Superior temporal gyrus (tissue), 1 donor: ENCODE data around the gene PLCH1.

Source experiments
- DNase-seq: peaks from one replicate; pipeline ENCODE4 v3.0.0-alpha.2; 2016; ENCODE audit errors: extremely low spot score

The PLCH1 gene, protein sequence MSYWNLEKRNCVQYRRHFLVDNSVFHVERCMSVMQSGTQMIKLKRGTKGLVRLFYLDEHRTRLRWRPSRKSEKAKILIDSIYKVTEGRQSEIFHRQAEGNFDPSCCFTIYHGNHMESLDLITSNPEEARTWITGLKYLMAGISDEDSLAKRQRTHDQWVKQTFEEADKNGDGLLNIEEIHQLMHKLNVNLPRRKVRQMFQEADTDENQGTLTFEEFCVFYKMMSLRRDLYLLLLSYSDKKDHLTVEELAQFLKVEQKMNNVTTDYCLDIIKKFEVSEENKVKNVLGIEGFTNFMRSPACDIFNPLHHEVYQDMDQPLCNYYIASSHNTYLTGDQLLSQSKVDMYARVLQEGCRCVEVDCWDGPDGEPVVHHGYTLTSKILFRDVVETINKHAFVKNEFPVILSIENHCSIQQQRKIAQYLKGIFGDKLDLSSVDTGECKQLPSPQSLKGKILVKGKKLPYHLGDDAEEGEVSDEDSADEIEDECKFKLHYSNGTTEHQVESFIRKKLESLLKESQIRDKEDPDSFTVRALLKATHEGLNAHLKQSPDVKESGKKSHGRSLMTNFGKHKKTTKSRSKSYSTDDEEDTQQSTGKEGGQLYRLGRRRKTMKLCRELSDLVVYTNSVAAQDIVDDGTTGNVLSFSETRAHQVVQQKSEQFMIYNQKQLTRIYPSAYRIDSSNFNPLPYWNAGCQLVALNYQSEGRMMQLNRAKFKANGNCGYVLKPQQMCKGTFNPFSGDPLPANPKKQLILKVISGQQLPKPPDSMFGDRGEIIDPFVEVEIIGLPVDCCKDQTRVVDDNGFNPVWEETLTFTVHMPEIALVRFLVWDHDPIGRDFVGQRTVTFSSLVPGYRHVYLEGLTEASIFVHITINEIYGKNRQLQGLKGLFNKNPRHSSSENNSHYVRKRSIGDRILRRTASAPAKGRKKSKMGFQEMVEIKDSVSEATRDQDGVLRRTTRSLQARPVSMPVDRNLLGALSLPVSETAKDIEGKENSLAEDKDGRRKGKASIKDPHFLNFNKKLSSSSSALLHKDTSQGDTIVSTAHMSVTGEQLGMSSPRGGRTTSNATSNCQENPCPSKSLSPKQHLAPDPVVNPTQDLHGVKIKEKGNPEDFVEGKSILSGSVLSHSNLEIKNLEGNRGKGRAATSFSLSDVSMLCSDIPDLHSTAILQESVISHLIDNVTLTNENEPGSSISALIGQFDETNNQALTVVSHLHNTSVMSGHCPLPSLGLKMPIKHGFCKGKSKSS (N-terminal part only)

DNA sequence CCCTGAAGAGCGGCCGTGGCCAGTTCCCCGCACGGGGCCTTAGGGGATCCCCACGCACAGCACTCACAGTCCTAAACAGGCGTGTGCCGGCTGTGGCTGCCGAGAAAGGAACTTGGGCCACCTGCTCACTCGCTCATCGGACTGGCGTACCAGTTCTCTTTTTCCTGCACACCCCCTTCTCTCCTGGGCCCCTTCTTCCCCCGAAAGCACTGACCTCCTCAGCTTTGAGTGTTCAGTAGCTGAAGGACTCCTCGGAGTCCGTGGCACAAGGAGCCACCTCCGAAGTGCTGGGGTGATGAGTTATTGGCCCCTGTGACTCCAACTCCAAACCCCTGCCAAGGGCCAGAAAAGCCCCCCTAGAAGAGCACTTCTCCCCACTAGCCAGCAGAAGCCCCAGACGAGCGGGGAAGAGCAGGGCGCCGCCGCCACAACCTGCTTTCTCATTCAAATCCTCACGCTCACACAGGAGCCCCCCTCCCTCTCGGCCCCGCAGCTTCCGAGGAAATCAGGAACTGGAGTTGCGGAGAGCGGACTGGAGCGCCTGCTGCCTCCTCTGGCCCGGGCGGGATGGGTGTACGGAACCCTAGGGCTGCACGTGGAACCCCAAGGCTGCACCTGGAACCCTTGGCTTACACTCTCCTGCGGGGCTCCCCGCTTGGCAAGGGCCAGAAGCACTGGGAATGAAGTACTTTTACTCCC lies at the start of gene PLCH1:
Gene PLCH1, minus strand, starts transcription at position 446 of the 699 bp plus-strand sequence. CDS start 40,847 bp downstream, outside the sequence.
- DNase-seq, result peak; percentile 53

DNA sequence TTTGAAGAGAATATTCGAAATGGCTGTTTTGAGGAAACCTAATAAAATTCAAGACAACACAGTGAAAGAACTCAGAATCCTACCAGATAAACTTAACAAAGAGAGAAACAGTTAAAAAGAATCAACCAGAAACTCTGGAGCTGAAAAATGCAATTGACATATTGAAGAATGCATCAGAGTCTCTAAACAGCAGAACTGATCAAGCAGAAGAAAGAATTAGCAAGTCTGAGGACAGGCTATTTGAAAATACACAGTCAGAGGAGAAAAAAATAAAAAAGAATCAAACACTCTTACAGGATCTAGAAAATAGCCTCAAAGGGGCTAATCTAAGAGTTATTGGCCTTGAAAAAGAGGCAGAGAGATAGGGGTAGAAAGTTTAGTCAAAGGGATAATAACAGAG lies 47.7 kb upstream of the PLCH1 start:
- DNase-seq, result no peak

DNA sequence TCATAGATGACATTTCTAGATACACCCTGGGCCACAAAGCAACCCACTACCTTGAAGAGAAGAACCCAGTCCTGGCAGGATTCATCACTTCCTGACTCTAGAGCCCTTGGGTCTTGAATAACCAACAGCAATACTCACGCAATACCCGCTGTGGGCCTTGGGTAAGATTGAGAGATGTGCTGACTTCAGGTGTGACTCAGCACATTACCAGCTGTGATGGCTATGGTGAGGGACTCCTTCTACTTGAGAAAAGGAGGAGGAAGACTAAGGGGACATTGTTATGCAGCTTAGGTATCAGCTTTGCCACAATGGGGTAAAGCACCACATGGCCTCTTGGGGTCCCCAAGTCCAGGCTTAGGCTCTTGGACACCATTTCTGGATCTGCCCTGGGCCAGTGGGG lies 46.3 kb upstream of the PLCH1 start:
- no peak for DNase-seq

DNA sequence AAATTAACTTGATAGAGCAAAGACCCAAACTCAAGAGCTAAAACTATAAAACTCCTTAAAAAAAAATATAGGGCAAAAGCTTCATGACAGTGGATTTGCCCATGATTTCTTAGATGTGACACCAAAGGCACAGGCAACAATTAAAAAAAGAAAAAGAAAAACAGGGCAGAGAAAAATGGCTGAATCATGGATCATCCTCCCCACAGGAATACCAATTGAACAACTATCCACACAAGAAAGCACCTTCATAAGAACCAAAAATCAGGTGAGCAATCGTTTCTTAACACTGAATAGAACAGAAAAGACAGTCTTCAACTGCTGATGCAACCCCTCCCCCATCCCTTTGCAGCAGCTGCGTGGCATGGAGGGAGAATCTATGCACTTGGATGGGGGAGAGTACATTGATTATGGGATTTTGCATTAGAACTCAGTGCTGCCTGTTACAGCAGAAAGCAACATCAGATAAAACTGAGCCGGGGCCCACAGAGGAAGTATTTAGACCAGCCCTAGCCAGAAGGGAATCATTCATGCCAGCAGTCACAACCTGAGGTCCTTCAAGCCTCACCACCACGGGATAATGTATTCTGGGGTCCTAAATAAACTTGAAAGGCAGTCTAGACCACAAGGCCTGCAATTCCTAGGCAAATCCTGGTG lies 45.5 kb upstream of the PLCH1 start:
- DNase-seq, result no peak

DNA sequence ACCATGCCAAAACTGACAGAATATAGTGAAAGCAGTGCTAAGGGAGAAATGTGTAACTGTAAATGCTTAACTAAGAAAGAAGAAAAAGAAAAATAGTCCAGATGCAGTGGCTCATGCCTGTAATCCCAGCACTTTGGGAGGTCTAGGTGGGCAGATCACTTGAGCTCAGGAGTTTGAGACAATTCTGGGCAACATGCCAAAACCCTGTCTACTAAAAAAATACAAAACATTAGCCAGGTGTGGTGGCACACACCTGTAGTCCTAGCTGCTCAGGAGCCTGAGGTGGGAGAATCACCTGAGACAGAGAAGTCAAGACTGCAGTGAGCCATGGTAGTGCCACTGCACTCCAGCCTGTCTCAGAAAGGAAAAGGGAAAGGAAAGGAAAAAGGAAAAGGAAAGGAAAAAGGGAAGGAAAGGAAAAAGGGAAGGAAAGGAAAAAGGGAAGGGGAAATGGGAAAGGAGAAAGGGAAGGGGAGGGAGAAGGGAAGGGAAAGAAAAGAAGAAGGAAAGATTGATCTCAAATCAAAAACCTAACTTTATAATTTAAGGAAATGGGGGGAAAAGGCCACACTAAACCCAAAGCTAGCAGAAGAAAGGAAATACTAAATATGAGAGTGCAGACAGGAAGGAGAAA lies 40.9 kb upstream of the PLCH1 start:
- no peak for DNase-seq

DNA sequence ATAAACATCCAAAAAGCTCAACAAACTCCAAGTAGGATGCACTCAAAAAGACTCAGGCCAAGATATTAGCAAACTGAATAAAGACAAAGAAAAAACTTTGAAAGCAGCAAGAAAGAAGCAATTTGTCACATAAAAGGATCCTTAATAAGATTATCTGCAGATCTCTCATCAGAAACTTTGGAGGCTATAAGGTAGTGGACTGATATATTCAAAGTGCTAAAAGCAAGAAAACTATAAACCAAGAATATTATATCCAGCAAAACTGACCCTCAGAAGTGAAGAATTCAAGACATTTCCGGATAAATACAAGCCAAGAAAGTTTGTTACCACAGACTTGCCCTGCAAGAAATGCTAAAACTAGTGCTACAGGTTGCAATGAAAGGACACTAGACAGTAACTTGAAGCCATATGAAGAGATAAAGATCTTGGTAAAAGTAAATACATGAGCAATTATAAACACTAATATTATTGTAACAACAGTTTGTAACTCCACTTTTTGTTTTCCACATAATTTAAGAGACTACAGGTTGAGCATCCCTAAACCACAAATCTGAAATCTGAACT lies 37.6 kb upstream of the PLCH1 start:
- no peak for DNase-seq

DNA sequence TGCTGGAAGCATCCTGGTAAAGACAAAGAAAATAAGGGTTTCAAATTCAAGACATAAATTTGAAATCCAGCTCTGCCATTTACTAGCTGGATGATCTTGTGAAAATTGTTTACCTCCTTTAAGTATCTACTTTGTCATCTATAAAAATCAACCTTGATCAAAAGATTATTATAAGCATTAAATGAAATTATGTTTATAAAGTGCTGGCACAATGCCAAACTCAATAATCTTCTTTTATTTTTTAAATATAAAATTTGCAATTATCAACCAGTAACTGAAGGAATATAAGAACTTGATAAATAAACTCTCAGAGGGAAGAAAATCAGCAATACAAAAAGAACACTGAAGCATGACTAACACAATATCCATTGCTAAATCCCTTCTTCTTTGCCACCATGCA lies 35.4 kb upstream of the PLCH1 start:
- no peak for DNase-seq

DNA sequence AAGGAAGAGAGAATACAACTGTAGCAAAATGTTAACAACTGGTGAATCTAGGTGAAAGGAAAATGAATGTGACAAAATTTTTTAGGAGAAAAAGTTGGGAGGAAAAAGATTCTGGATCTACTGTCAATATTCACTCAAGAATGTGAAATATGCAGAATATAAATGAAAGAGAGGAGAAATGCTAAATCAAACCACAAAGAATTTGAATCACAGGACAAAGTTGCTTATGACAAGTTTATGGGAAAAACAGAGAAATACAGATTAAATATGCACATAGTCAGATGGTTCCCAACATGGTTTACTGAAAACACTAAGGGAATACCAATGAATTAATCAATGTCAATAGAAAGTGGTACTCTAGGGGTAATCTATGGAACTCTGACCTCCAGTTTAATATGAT lies 33.6 kb upstream of the PLCH1 start:
- DNase-seq, result no peak

DNA sequence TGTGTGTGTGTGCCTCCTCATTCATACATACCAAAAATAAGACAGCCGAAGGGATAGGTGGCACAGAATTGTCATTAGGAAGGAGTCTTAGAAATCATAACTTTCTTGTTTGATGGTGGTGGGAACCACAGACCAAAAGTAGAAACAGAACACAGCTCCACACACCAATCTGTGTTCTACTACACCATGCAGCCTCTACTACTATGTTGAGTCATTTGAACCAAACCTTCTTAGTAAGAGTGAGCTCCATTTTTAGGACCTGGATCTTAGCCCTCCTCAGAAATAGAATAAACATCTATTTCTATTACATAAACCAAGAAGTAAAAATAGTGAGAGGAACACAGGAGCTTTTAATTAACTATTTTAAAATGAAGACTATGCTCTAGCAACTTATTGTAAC lies 27.9 kb upstream of the PLCH1 start:
- no peak for DNase-seq

DNA sequence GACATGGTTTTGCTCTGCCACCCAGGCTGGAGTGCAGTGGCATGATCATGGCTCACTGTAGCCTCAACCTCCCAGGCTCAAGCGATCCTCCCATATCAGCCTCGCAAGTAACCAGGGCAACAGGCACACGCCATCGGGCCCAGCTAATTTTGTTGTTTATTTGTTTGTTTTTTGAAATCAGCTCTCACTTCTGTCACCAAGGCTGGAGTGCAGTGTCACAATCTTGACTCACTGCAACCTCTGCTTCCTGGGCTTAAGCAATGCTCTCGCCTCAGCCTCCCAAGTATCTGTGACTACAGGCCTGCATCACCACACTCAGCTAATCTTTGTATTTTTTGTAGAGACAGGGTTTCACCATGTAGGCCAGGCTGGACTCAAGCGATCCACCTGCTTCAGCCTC lies 26.3 kb upstream of the PLCH1 start:
- no peak for DNase-seq

DNA sequence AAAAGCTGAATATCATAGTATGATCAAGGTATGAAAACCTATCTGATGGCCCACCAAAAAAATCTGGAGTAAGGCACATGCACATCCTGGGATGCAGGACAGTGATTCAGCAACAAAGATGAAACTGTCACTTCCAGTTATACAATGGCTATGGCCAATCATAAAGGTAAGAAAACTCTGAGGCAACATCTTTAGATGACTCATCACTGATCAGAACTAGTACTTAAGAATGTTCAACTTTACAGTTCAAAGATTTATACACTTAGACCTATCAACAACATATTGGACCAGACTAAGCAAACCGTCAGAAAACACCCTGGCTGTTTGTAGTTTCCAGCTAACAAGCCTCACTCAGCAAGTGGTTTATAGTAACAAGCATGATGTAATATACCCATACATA lies 21.3 kb upstream of the PLCH1 start:
- no peak for DNase-seq

DNA sequence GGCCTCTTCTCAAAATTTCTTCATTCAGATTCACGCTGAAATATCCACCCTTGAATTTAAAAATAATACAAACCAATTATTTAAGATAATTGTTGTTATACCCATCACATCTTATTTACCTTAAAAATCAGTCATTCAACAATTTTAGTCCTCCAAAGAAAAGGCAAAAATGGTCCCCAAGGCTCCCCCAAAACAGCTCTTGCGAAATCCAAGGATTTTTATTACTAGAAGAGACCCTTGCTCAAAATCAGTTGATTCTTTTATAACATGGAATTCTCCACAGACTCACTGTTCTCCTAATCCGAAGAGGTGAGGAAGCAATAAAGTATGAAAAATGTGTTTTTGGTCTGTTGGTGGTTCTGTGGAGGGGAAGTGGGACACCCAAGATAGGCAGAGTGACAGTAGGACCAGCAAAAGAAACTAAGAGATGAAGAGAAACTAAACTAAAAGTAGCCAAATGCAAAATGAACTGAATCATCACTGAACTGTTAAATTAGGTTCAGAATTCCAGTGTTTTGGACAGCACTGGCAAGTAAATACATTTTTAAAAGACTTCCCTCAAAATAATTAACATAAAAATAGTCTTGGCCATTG lies 19.1 kb upstream of the PLCH1 start:
- DNase-seq, result no peak

DNA sequence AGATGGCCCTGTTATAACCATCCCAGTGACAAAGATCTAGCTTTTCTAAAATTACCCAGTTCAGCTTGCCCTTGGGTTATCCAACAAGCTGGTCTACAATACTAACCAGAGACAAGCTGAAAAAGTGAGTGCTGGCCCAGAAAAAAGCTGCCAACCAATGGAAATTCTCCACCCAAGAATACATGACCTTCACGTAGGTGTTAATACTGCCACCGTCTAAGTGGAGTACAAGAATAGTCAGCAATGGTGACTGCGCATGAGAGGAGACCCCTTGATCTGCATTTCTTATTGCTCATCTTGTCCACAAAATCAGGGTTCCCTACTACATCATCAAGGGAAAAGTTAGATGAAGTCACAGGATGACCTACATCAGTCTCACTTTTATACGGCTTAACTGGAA lies 15.8 kb upstream of the PLCH1 start:
- DNase-seq, result no peak

DNA sequence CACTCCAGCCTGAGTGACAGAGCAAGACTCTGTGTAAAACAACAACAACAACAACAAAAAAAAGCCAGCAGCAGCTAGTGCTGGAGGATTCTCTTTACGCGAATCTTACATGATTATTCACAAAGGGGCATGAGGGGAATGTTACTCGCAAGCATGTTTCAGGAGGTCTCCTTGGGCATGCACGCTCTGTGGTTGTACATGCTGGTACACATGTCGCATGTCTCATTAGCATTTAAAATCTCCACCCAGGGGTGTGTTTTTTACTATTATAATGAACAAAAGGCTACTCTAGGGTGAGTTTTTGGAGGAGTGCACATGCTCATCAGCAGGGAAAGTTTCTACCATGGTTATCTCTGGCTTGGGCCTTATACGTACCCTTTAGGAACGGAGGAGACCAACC lies 12.7 kb upstream of the PLCH1 start:
- no peak for DNase-seq

DNA sequence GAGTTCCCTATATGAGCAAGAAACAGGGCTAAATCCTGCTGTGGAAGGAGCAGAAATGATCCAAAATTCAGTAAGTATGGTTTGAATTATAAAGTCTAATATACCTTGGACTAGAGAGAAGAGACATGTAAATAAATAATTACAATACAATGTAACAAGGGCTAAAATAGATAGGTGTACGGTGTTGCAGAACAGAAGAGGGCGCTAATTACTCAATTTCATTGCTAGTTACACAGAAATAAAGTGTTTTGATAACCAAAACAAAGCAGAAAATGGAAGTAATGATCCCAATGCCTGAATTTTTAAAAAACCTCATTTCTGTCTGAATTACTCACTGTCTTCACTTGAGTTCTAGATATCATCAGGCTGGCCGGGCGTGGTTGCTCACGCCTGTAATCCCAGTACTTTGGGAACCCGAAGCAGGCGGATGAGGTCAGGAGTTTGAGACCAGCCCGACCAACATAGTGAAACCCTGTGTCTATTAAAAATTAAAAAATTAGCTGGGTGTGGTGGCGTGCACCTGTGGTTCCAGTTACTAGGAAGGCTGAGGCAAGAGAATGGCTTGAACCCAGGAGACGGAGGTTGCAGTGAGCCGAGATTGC lies 8.3 kb upstream of the PLCH1 start:
- no peak for DNase-seq

DNA sequence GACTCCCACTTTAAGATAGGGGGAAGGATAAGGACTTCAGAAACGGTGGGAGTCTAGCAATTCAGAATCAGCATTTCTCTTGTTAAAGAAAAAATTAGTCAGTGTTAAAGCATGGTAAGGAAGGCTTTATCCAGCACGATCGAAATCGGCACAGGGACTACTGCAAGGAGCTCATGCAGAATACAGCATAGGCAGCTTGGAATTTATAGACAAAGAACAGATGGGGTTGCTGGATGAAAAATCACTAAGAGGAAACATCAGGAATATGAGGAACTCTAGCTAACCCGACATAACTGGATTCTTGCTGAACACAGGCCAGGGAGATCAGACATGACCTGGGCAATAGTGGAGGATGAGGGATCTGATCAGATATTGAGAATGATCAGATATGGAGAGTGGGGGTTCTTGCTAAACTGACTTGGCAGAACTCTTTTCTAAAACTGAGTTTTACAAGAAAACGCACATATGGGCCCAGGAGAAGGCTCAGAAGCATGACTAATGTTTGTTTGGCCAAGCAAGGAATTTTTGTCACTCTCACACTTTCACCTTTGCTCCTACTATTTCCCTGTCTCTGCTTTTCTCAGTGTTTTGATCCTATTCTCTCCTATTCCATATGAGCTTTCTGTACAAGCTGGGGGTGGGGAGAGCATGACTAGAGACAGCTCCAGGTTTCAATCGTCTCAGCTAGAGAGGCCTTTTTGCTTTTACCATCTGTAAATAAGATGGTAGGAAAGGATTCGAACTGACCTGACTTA lies 3.9 kb upstream of the PLCH1 start:
- no peak for DNase-seq

DNA sequence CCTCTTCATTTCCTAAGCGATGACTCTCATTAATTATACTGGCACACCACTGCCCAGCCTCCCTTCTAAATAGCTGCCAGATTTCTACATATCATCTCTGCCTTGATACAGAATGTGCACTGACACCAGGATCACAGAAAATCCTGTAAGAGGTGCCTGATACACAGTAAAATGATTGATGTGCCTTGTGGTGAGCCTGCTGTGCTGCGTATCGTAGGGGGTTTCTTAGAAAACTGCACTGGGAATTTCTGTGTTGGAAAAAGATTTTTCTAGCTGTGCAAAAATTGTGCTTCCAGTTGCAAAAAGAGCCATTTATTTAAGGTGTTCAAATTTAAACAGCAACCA lies 3.0 kb upstream of the PLCH1 start:
- DNase-seq, result no peak

DNA sequence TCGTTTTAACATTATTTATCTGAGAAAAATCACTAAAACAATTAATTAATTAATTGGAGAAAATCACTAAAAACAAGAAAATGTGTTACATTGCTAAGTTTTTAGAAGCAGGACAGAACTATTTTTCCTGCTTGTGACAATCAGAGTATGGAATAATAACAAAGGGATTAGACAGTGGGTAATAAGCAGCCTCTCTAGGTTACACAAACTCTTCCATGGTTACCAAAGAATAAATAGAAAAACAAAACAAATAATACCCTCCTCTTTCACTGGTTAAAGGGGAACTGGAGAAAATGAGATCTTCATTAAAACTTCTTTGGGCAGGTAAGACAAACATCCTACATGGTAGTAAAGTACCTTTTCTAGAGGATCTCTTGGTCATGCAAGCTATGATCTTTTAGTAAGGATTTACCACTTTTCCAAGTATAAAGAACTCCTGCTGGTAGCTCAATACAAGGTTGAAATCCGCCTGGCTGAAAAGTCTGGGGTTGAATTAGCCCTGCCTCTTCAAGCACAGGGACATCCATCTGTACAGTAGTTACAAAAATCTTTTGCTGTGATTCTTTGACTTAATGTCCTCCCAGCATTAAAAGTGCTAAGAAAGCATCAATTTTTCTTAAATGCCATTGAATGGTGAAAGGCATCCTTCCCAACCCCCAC lies 2.5 kb upstream of the PLCH1 start:
- DNase-seq, result no peak
